ENCODE measurements around the gene PAX7.

Gene PAX7

GRCh38 chr1:18619467-18619835 lies 11.2 kb upstream of the PAX7 start:
- no peak for TF ChIP-seq CTCF (IDR thresholded peaks at IDR 0.05; ENCODE audit: low read depth, low read length)
- in situ Hi-C loops (cut with HindIII; ENCODE audit: low sequenced_read_pairs): no loop called here
- DNase-seq (ENCODE audit: low read depth, low spot score): no peak
- H3K4me3 ChIP-seq (ENCODE audit: low read depth, low read length): no peak overlapping the region

DNA sequence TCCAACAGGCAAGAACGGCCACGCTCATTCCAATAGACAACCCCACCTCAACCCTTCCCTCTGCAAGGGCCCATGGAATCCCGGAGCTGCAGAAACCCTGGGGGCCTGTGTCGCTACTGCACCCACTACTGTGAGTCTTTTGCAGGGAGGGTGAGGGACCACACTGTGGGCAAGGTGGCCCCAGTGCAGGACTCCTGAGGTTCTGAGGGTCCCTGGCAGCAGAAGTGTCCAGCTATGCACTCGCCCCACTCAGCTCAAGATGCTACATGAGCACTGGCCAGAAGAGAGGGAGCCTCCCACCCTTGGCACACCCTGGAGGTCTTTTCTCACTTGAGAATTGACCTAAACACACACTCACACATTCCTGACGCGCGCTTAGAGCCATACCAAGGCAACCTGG lies 2.1 kb upstream of the PAX7 start:
- no peak for TF ChIP-seq CTCF (IDR thresholded peaks at IDR 0.05; ENCODE audit: low read depth, low read length)
- no peak overlapping the region for H3K4me3 ChIP-seq (ENCODE audit: low read depth, low read length)
- in situ Hi-C loops (cut with HindIII; ENCODE audit: low sequenced_read_pairs): no loop called here
- no peak for DNase-seq (ENCODE audit: low read depth, low spot score)

DNA sequence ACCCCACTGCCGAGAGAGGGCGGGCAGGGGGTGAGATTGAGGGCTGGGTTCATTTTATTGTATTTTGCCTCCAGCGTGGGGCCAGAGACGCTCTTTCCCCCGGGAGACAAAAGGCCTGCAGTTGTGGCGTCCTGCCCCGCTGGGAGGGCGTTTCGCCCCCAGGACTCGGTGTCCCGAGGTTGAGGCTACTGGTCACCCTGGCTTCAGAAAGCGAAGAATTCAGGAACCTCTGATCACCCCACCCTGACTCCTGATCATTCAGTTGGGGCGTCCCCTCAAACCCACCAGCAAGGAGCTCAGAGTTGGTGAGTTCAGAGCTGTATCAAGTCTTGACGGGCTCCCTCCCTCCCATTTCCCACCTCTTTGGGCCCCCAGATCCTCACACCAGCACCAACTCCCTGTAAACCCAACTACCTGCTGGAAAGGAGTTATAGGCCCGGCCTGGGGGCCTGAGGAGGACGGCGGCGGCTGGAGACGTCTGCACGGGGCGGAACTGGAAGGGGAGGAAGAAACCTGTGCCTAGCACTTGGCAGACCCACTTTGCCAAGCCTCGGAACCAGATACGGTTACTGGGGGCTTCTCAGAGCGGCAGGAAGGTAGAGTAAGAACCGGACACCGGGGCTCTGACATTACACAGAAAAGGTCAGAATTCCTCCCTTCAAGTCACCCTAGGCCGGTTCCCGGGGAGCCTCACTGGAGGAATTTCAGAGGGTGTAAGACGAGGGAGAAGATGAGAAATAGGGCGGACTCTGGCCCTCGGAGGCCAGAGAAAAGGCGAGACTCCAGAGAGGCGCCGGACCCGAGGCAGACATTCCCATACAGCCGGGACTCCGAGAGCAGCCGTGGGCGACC lies 761 bp upstream of the PAX7 start:
- in situ Hi-C loops (cut with HindIII; ENCODE audit: low sequenced_read_pairs): no loop called here
- TF ChIP-seq CTCF (IDR thresholded peaks at IDR 0.05; ENCODE audit: low read depth, low read length): no peak
- H3K4me3 ChIP-seq (ENCODE audit: low read depth, low read length): no peak overlapping the region
- no peak for DNase-seq (ENCODE audit: low read depth, low spot score)

- no peak for DNase-seq (ENCODE audit: low read depth, low spot score)
- TF ChIP-seq CTCF (IDR thresholded peaks at IDR 0.05; ENCODE audit: low read depth, low read length): no peak
- H3K4me3 ChIP-seq (ENCODE audit: low read depth, low read length): no peak overlapping the region
- in situ Hi-C loops (cut with HindIII; ENCODE audit: low sequenced_read_pairs): no loop called here
Observed at GRCh38 chr1:18631496-18632217, 1.0 kb downstream of the PAX7 start.

DNA sequence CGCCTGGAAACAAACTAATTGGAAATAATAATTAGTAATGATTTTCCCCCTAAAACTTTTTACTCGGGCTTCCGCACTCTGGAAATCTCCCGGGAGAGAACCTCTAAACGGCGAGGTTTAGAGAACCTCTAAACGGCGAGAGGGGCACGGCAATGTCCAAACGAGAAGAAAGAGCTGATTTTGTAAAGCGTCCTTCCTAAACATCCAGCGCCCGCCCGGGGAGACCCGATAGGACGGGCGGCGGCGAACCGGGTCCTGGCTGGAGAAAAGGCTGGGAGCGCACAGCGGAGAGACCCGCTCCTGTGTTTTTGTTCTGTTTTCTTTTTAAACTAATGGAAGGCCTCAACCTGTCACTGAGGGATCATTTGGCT lies 1.6 kb downstream of the PAX7 start:
- in situ Hi-C loops (cut with HindIII; ENCODE audit: low sequenced_read_pairs): no loop called here
- no peak for TF ChIP-seq CTCF (IDR thresholded peaks at IDR 0.05; ENCODE audit: low read depth, low read length)
- no peak for DNase-seq (ENCODE audit: low read depth, low spot score)
- no peak overlapping the region for H3K4me3 ChIP-seq (ENCODE audit: low read depth, low read length)

DNA sequence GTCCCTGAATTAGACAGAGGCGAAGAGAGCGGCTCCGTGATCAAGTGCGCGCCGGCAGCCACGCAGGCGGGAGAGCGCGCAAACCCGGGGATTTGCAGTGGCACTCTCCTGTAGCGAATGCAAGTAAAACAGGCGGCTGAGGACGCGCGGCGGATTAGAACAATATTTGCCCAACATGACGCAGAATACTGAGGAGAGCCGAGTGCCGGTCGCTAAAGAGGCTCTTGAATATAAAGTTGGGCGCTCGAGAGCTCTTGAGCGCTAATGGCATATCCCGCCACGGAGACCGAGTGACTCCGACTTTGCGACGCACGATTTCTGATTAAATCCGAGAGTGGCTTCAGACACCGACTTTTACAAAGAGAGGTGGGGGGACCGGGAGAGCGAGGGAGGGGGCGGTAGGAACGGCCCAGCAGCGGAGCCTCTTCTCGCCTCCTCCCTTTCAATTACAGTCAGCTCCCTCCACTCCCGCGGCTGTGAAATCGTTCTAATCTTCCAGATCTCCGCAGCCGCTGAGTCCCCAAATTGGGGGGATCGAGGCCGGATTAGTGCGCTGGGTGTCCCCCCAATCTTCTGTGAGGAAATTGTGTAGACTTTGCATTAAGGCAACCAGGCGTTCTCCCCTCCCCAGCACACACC lies 2.3 kb downstream of the PAX7 start:
- H3K4me3 ChIP-seq (ENCODE audit: low read depth, low read length): no peak overlapping the region
- DNase-seq (ENCODE audit: low read depth, low spot score): no peak
- in situ Hi-C loops (cut with HindIII; ENCODE audit: low sequenced_read_pairs): no loop called here
- no peak for TF ChIP-seq CTCF (IDR thresholded peaks at IDR 0.05; ENCODE audit: low read depth, low read length)
